H1 (cell line): ENCODE measurements around the gene LCN9. TPM values are rescaled to one million over a fixed set of nuclear protein-coding genes. Genes with fewer than 3 reads are reported as not detected.

Experiments used
- TAF1 ChIP-seq: IDR thresholded peaks from 2 replicates; pipeline ENCODE4 v1.6.1; 2011; ENCODE audit warnings: mild to moderate bottlenecking, low read depth, low read length
- polyA plus RNA-seq, 7 experiments: library from polyadenylated mRNA; depleted of rRNA in 3 of 7; stranded (reverse) in 5 of 7; unstranded in 2 of 7; fragments of >200 nt in 5 of 7; fragments of 200-250 nt in 2 of 7; gene quantifications; 1 replicate in 5 of 7; 2 replicates in 1 of 7; 4 replicates in 1 of 7; pipeline versions ENCODE4 v1.2.1 to v1.2.3, GENCODE V29; 2011 to 2013; ENCODE audit warnings: missing spikeins in 2 of 7, mixed read lengths in 2 of 7
- total RNA-seq: library from RNA; stranded (reverse); fragmentation: NEBNext Ultra II Directional; extraction: Animal tissue kit (Norgen Biotek cat#: 25700); gene quantifications from 2 replicates; pipeline ENCODE4 v1.2.1, GENCODE V29; 2021

LCN9 gene
- total and polyA plus RNA-seq, 2 of the 8 experiments (the other 6 are each of a cell fraction or from before 2014, with no cell fraction given) = 2.3 to 3.1 TPM

DNA sequence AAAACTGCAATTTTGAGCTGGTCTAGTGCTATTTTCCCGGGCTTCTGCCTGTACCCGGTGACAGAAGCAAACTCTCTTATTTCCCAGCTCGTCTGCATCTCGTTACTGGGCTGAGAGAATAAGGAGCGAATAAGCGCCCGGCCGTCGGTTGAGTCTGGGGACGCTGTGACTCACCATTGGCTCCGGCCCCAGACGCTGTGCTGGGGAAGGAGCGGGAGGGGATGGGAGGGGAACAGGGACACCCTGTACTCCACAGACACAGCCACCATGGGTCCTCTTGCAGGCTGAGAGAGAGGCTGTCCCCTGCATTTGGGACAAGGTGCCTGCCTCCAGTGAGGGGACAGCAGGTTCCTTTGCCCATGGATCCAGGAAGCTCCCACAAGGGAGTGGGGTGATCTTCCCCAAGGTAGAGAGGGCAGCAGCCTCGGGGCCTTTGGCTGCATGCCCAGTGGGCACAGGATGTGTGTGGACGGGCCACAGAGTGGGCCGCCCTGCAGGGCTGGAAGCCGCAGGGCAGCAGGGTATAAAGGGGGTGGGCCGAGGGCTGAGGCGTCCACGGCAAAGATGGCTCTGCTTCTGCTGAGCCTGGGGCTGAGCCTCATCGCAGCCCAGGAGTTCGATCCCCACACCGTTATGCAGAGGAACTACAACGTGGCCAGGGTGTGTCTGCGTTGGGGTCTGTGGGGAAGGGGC, at the start of gene LCN9 (continued):
- no peak for TF ChIP-seq TAF1
